Activated T-helper 17 cell treated with anti-CD3 and anti-CD28 coated beads, Interleukin-2, amount 50 U/mL, for 72 hours (primary cell): Measurements from ENCODE around the gene PRSS12. TPM values are rescaled to one million over a fixed set of nuclear protein-coding genes. Genes with fewer than 3 reads are reported as not detected.

Source experiments
- ATAC-seq: fragments of 150-1000 bp; cut with Tn5 transposase; replicated peaks from 2 replicates; pipeline ENCODE4 v1.10.0; 2021; ENCODE audit warnings: mild to moderate bottlenecking, moderate library complexity
- H3K27ac Mint-ChIP-seq: one replicate; pipeline ENCODE4 v1.8.0; 2022; ENCODE audit warnings: mixed read lengths
- H3K27me3 Mint-ChIP-seq: one replicate; pipeline ENCODE4 v1.8.0; 2022; ENCODE audit warnings: mixed read lengths
- H3K36me3 Mint-ChIP-seq: one replicate; pipeline ENCODE4 v1.8.0; 2022; ENCODE audit warnings: low read depth, mild to moderate bottlenecking, mixed read lengths
- H3K4me1 Mint-ChIP-seq: one replicate; pipeline ENCODE4 v1.8.0; 2022; ENCODE audit warnings: mixed read lengths
- H3K4me3 Mint-ChIP-seq: one replicate; pipeline ENCODE4 v1.8.0; 2022; ENCODE audit warnings: mild to moderate bottlenecking, mixed read lengths
- H3K9me3 Mint-ChIP-seq: one replicate; pipeline ENCODE4 v1.8.0; 2022; ENCODE audit warnings: mixed read lengths
- total RNA-seq, 2 donors: library from RNA; stranded (reverse); gene quantifications; one replicate each; pipeline ENCODE4 v1.2.3, GENCODE V29; 2022

The PRSS12 gene
- total RNA-seq, 2 donors from 2014 or later = not detected

DNA sequence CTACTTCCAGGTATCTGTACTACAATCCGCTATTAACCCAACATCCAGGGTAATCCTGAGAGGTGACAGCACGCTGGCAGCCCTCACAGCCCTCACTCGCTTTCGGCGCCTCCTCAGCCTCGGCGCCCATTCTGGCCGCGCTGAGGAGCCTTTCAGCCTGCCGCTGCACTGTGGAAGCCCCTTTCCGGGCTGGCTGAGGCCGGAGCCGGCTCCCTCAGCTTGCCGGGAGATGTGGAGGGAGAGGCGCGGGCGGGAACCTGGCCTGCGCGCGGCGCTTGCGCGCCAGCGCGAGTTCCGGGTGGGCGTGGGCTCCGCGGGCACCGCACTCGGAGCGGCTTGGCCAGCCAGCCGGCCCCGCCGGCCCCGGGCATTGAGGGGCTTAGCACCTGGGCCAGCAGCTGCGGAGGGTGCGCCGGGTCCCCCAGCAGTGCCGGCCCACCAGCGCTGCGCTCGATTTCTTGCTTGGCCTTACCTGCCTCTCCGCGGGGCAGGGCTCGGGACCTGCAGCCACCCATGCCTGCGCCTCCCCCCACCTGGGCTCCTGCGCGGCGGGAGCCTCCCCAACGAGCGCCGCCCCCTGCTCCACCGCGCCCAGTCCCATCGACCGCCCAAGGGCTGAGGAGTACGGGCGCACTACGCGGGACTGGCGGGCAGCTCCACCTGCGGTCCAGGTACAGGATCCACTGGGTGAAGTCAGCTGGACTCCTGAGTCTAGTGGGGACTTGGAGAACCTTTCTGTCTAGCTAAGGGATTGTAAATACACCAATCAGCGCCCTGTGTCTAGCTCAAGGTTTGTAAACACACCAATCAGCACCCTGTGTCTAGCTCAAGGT, 87.3 kb downstream of the PRSS12 start:
- peak; percentile 70 for ATAC-seq
- Mint-ChIP-seq H3K27me3 (peaks cover 5% of the 10 kb centered on the region), H3K36me3 (no peaks in the 10 kb centered on the region), H3K4me1 (no peaks in the 10 kb centered on the region), H3K9me3 (no peaks in the 10 kb centered on the region), H3K27ac (no peak overlapping the region), H3K4me3 (peak overlapping the region; percentile 63)

DNA sequence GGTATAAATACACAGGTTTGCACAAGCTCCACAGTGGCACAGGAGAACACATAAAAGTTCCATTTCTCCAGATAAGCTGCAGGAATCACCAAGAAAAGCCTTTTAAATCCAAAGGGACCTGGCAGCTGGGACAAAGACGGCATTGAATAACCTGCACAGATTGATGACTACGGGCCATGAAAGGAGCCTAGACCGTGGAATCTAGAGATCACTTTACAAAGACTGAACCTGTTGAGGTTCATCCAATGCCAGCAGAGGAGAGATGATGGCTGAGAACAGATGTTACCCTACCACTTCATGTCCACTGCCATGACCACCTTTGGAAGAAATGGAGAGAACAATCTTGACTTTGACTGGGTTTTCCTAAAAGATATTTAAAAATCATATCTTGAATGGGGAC, 88.7 kb downstream of the PRSS12 start:
- Mint-ChIP-seq H3K4me3 (peak overlapping the region; percentile 1), H3K36me3 (no peaks in the 10 kb centered on the region), H3K27me3 (peaks cover 7% of the 10 kb centered on the region), H3K4me1 (no peaks in the 10 kb centered on the region), H3K27ac (no peak overlapping the region), H3K9me3 (no peaks in the 10 kb centered on the region)
- no peak for ATAC-seq

DNA sequence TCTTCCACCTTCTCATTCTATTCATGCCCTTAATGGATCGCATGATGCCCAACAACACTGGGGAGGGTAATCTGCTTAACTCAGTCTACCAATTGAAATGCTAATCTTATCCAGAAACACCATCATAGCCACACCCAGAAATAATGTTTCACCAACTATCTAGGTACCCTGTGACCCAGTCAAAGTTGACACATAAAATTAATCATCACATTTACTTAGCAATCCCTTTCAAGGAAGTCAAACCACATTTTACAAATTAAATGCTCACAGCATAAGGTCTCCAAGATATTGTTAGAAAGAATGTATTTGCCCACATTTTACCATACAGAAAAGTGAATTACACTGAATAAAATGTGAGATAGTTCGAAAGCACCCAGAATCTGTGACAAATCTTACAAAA, 92.5 kb downstream of the PRSS12 start:
- H3K27me3 Mint-ChIP-seq = peaks cover 10% of the 10 kb centered on the region
- ATAC-seq = no peak
- H3K4me1 Mint-ChIP-seq = no peaks in the 10 kb centered on the region
- no peak overlapping the region for H3K27ac Mint-ChIP-seq
- H3K4me3 Mint-ChIP-seq = no peak overlapping the region
- no peaks in the 10 kb centered on the region for H3K36me3 Mint-ChIP-seq
- no peaks in the 10 kb centered on the region for H3K9me3 Mint-ChIP-seq

DNA sequence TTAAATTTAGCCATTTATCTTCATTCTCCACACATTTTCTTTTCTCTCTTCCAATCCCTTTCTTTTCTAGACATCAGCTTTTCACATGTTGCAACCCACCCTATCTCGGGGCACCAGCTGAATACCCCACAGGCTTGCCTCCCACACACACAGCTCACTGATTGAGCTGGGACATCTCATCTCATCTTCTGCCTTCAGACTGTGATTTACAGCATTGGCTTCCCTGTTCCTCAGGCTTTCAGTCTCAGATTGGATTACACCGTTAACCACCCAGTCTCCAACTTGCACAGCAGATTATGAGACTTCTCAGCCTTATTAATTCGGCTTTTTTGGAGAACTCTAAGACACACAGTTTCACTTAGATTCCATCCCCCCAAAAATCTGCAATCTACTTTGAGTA, 93.7 kb downstream of the PRSS12 start:
- no peak for ATAC-seq
- Mint-ChIP-seq H3K36me3 (no peaks in the 10 kb centered on the region), H3K9me3 (no peaks in the 10 kb centered on the region), H3K4me3 (no peak overlapping the region), H3K27me3 (peaks cover 10% of the 10 kb centered on the region), H3K4me1 (no peaks in the 10 kb centered on the region), H3K27ac (no peak overlapping the region)

DNA sequence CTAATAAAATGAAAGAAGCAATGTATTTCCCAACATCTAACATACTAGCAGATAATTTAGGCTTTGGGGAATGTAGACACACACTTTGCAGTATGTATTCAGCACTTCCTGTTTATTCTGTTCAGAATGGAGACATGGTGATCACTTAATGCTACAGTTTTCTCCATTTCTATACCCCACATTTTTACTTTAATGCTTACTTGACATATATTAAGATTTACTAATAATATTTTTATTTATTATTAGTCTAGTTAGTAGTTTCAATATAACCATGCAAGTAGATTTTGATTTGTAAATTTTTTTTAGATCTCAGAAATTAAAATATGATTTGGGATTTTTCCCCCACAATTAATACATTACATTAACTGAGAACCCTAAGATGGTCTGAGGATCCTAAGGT, 98.4 kb downstream of the PRSS12 start:
- H3K36me3 Mint-ChIP-seq = no peaks in the 10 kb centered on the region
- no peaks in the 10 kb centered on the region for H3K4me1 Mint-ChIP-seq
- peaks cover 4% of the 10 kb centered on the region for H3K27me3 Mint-ChIP-seq
- no peaks in the 10 kb centered on the region for H3K9me3 Mint-ChIP-seq
- no peak for ATAC-seq
- H3K4me3 Mint-ChIP-seq = no peak overlapping the region
- H3K27ac Mint-ChIP-seq = no peak overlapping the region

DNA sequence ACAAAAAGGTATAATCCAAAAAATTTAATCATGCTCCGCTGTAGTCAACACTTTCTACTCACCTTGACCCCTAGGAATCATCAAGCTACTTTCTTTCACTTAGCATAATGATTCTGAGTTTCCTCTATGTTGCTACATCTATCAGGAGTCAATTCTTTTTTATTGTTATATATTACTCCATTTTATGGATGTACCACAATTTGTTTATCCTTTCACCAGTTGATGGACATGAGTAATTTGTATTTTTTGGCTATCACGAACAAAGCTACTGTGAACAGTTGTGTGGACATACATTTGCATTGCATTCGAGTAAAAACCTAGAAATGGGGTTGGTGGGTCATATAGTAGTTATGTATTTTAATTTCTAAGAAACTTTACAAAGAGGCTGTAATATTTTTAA, 102.9 kb downstream of the PRSS12 start:
- no peaks in the 10 kb centered on the region for H3K27me3 Mint-ChIP-seq
- no peak overlapping the region for H3K27ac Mint-ChIP-seq
- H3K9me3 Mint-ChIP-seq = no peaks in the 10 kb centered on the region
- no peaks in the 10 kb centered on the region for H3K4me1 Mint-ChIP-seq
- H3K36me3 Mint-ChIP-seq = no peaks in the 10 kb centered on the region
- no peak for ATAC-seq
- no peak overlapping the region for H3K4me3 Mint-ChIP-seq

DNA sequence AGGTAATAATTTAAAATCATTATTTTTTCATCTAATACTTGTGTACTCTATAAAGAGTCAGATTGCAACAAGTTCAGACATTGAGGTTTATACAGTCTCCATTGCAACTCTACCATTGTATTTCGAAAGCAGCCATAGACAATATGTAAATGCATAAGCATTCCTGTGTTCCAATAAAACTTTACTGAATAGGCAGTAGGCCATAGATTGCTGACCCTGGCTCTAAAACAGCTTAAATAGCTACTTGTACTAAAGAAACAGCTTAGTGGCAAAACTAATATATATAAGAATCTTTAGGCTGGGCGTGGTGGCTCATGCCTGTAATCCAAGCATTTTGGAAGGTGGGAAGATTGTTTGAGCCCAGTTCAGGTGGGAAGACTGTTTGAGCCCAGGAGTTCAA, 115.3 kb downstream of the PRSS12 start:
- no peaks in the 10 kb centered on the region for H3K4me1 Mint-ChIP-seq
- no peak for ATAC-seq

DNA sequence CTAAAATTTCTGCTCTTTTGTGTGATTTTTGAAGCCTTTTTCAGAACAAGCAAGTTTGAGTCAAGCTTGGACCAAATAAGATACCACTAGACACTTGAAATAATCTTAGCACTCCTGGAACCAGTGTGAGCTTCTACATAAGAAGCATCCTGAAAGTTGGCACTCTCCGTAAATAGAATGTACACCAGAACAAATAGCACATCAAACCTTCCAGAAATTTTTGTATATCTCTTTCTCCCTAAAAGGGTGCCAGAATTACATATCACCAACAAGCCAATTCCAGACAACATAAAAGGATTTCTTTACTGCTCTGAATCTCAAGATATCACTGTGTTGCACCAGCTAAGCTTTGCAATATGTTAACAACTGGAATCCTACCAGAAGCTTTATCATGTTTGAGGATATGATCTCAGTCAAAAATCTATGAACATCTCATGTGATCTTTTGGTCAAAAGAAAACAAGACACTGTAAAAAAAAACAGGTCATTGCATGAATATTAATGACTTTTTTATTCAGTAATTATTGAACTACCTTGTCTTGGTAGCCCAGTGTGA, 117.2 kb downstream of the PRSS12 start:
- H3K36me3 Mint-ChIP-seq = no peaks in the 10 kb centered on the region
- no peak for ATAC-seq
- H3K4me3 Mint-ChIP-seq = no peak overlapping the region
- no peak overlapping the region for H3K27ac Mint-ChIP-seq
- H3K4me1 Mint-ChIP-seq = no peaks in the 10 kb centered on the region
- no peaks in the 10 kb centered on the region for H3K9me3 Mint-ChIP-seq
- peaks cover 12% of the 10 kb centered on the region for H3K27me3 Mint-ChIP-seq

More for the DNA sequence above, 115.3 kb downstream of the PRSS12 start:
- H3K27ac Mint-ChIP-seq = no peak overlapping the region
- no peak overlapping the region for H3K4me3 Mint-ChIP-seq
- no peaks in the 10 kb centered on the region for H3K9me3 Mint-ChIP-seq
- no peaks in the 10 kb centered on the region for H3K36me3 Mint-ChIP-seq
- peaks cover 3% of the 10 kb centered on the region for H3K27me3 Mint-ChIP-seq
